ENCODE measurements around the gene TXNL4B. TPM values are rescaled to one million over a fixed set of nuclear protein-coding genes. Genes with fewer than 3 reads are reported as not detected.

The TXNL4B gene
- total RNA-seq, 1 experiment from 2014 or later: 9.9 TPM

DNA sequence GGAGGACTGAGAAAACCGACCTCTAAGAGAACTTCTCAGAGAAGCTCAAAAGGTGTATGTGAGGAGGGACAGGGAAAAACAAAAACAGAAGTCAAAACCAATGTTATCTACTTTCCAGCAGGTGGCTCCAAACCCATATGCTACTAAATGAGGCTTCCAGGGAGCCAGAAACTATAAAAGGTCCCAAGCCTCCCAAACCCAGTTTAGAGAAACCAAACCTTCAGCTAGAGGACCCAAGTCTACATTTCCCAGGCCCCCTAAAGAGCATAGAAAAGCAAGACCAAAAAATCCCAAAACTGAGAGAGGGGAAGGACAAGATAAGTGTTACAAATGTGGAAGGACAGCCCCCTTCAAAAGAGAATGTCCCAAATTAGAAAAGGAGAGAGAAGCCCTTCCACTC, 26.7 kb downstream of the TXNL4B start:
- no peak for DNase-seq
- Mint-ChIP-seq H3K9me3 (peaks cover 0 to 3% of the 10 kb centered on the region in 2 experiments; a peak in 2 of 5 replicates), H3K27ac (no peak overlapping the region), H3K4me3 (no peak overlapping the region), H3K4me1 (peaks cover 0 to 3% of the 10 kb centered on the region in 2 experiments; a peak in 1 of 4 replicates), H3K27me3 (ENCODE audit: low read depth) (peaks cover 8% of the 10 kb centered on the region; the same call in 1 of the 2 replicates), H3K36me3 (ENCODE audit: insufficient read depth in 1 of 3, low read depth in 3 of 3) (no peaks in the 10 kb centered on the region)
- Histone ChIP-seq H3K79me2 (ENCODE audit: insufficient read depth, low read length) (no peaks in the 10 kb centered on the region), H3T11ph (ENCODE audit: low read length) (no peak overlapping the region), H2AFZ (ENCODE audit: low read length) (no peak overlapping the region), H3K4me1 (ENCODE audit: insufficient read depth, low read length) (no peaks in the 10 kb centered on the region), H2BK20ac (ENCODE audit: low read depth, low read length, poor library complexity, severe bottlenecking) (no peak overlapping the region), H3K23ac (ENCODE audit: insufficient read length, low read depth, low read length) (no peak overlapping the region), H3K9ac (ENCODE audit: extremely low read depth, insufficient read length, low read length) (no peak overlapping the region), H4K91ac (ENCODE audit: insufficient read length, low read depth, low read length) (no peak overlapping the region), H3K79me1 (ENCODE audit: insufficient read depth, low read depth, low read length, poor library complexity, severe bottlenecking) (no peaks in the 10 kb centered on the region), H3K14ac (ENCODE audit: insufficient read depth, low read length) (no peak overlapping the region), H2BK15ac (ENCODE audit: low read depth, low read length) (no peak overlapping the region), H3K23me2 (ENCODE audit: insufficient read length, low read depth, low read length, poor library complexity, severe bottlenecking) (no peaks in the 10 kb centered on the region), H2AK5ac (ENCODE audit: insufficient read length, low read length) (no peak overlapping the region), H2BK5ac (ENCODE audit: insufficient read length, low read length) (no peak overlapping the region), H3K4me2 (ENCODE audit: insufficient read depth, insufficient read length, low read length) (no peak overlapping the region), H3K9me3 (ENCODE audit: control insufficient read depth, low read depth, low read length) (no peaks in the 10 kb centered on the region), H2BK12ac (ENCODE audit: insufficient read length, low read depth, low read length) (no peak overlapping the region), H3K18ac (ENCODE audit: insufficient read length, low read depth, low read length) (no peak overlapping the region), H3K27ac (ENCODE audit: insufficient read length, low read depth, low read length) (no peak overlapping the region), H4K5ac (ENCODE audit: insufficient read length, low read depth, low read length) (no peak overlapping the region), H3K4ac (ENCODE audit: low read depth, low read length) (no peak overlapping the region), H4K20me1 (ENCODE audit: control insufficient read depth, insufficient read depth, insufficient read length) (no peaks in the 10 kb centered on the region), H4K8ac (replicated peaks; ENCODE audit: insufficient read length, low read depth, low read length) (no peak overlapping the region), H2BK120ac (ENCODE audit: low read depth, low read length, poor library complexity, severe bottlenecking) (no peak overlapping the region), H3K56ac (ENCODE audit: insufficient read length, low read depth, low read length) (no peak overlapping the region), H3K27me3 (ENCODE audit: insufficient read depth, low read length) (no peaks in the 10 kb centered on the region)
- no CpG with 5 or more reads among the region's 1 CpG for WGBS (ENCODE audit: extremely low coverage, insufficient read length, low lambda C conversion rate)
- TF ChIP-seq, protein P1, sequence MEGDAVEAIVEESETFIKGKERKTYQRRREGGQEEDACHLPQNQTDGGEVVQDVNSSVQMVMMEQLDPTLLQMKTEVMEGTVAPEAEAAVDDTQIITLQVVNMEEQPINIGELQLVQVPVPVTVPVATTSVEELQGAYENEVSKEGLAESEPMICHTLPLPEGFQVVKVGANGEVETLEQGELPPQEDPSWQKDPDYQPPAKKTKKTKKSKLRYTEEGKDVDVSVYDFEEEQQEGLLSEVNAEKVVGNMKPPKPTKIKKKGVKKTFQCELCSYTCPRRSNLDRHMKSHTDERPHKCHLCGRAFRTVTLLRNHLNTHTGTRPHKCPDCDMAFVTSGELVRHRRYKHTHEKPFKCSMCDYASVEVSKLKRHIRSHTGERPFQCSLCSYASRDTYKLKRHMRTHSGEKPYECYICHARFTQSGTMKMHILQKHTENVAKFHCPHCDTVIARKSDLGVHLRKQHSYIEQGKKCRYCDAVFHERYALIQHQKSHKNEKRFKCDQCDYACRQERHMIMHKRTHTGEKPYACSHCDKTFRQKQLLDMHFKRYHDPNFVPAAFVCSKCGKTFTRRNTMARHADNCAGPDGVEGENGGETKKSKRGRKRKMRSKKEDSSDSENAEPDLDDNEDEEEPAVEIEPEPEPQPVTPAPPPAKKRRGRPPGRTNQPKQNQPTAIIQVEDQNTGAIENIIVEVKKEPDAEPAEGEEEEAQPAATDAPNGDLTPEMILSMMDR (conservative IDR thresholded peaks at IDR 0.05): peak; percentile 70

All from H9 (cell line).